HTR-8/SVneo (cell line): ENCODE results near the gene FRY.

Experiments used
- DNase-seq: peaks from one replicate; pipeline ENCODE4 v3.0.0; 2011; ENCODE audit warnings: low spot score, mixed read lengths; ENCODE audit not compliant: insufficient read length
- FAIRE-seq: peaks from 2 replicates; lab custom pipeline; 2011; peaks lifted over from hg19 to GRCh38; lab: Jason Lieb, UNC

The FRY gene

GRCh38 chr13:32153056-32153455 is 121.5 kb downstream of the FRY start:
- FAIRE-seq, result no peak
- no peak for DNase-seq

- FAIRE-seq (no peak), DNase-seq (no peak)
Observed at GRCh38 chr13:32159137-32159869, 127.7 kb downstream of the FRY start.

DNA sequence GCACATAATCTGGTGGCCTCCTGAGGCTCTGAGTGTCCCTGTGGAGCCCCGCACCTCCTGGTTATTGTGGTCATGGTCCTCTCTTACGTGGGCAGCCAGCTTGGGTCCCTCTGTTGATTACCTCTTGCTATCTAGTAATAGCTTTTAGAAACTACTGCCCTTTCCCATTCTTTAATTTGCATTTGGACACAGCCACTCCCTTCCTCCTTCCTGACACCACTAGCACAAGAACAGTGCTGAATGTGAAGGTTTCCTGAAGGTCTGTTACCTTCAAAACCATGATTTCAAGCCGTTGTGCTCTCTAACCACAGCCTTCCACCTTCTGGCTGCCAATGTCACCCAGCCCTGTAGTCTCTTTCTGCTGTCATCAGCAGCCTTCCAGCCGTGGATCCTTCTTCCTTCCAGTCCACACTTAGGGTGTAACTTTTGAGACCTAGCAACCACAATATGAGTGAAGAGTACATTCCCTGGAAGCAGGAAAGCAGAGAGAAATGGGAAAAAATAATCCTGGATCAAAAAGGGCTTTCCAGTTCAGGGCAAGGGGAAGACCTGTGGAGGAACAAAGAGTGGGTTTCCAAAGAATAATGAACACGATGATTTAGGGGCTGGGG is 130.9 kb downstream of the FRY start:
- DNase-seq, result no peak
- no peak for FAIRE-seq

GRCh38 chr13:32164622-32165268 is 133.2 kb downstream of the FRY start:
- FAIRE-seq (no peak), DNase-seq (peak; percentile 56)

DNA sequence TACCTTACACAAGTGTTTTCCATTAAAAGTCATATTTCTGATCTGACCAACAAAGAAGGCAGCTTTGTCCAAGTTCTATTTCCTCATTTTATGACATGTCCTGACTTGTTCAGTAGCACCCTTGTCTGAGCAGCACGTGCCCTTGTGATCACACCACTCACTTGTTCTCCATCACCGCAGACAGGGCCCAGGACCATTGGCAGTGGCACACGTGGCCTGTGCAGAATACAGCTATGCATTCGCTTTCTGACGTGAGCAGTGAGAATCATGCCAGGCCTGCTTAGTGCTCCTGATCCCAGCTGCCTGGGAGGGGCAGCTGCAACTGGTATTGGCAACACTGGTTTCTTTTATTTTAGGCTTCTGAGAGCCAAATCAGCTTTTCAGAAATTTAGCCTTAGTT is 134.2 kb downstream of the FRY start:
- FAIRE-seq (no peak), DNase-seq (no peak)

GRCh38 chr13:32168131-32168530 is 136.6 kb downstream of the FRY start:
- DNase-seq, result no peak
- FAIRE-seq, result no peak

- DNase-seq (no peak), FAIRE-seq (no peak)
Observed at GRCh38 chr13:32170841-32171240, 139.3 kb downstream of the FRY start.

DNA sequence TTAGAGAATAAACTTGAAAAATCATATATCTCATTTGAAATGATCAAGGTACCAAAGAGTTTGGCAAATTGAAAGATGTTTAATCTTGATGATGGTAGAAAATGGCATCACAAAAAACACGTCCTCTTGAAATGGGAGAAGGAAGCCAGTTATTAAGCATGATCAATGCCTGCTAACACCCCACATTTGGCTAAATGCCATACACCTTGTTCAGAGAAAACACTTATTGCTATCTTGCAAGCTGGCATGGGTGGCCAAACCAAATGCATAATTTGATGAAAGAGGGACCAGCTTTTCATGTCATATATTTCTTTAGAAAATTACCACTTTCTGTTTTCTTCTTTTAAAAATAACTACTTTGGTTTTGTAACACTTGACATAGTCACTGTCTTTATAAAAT is 142.3 kb downstream of the FRY start:
- DNase-seq, result no peak
- FAIRE-seq, result no peak

GRCh38 chr13:32174366-32174765 is 142.8 kb downstream of the FRY start:
- DNase-seq, result no peak
- no peak for FAIRE-seq

DNA sequence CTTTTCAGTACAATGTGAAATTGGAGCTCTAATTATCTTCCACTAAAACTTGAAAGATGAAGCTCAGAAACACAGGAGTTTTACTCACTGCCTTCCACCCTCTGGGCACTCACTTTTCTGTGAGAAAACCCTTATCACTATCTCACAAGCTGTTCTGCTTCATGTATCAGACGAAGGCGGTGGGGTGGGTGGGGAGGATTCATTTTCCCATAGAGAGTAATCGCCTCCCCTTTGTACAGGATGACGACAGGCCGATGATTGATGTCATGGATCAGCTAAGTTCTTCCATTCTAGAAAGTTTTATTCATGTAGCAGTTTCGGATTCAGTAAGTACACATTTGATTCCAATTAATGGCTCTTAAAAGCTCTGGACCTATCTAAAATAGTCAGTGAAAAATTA is 143.7 kb downstream of the FRY start:
- FAIRE-seq (no peak), DNase-seq (no peak)

GRCh38 chr13:32175943-32176342 is 144.4 kb downstream of the FRY start:
- no peak for DNase-seq
- no peak for FAIRE-seq

DNA sequence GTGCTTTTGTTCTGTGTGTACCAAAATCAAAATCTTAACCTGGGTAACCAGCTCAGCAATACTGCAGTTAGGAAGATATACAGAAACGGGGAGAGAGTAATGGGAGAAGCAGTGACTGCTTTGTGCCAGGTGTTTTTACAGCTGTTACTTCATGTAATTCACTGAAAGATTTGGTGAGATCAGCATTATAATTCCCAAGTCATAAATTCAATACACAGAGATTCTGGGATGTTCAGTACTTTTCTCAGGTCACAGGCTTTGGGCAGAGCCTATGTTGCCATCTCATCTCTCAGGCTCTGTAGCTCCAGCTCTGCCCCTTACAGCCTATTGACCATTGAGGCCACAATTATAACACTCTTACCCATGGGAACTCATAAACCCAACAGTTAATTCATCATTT is 145.1 kb downstream of the FRY start:
- no peak for DNase-seq
- FAIRE-seq, result no peak

DNA sequence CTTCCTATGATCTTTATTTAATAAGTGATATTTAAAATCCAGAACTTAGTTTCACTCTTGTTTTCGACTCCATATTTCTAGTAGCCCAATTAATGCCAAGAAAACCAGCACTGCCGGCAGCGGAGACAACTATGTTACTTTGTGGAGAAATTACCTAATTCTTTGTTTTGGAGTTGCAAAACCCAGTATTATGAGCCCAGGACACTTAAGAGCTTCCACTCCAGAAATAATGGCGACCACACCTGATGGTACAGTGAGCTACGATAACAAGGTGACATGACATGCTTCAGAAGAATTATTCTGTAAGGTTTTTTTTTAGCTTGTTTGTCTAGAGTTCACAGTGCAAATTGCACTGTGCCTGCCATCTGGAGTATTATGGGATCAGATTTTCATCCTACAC is 147.2 kb downstream of the FRY start:
- DNase-seq, result no peak
- FAIRE-seq, result no peak

DNA sequence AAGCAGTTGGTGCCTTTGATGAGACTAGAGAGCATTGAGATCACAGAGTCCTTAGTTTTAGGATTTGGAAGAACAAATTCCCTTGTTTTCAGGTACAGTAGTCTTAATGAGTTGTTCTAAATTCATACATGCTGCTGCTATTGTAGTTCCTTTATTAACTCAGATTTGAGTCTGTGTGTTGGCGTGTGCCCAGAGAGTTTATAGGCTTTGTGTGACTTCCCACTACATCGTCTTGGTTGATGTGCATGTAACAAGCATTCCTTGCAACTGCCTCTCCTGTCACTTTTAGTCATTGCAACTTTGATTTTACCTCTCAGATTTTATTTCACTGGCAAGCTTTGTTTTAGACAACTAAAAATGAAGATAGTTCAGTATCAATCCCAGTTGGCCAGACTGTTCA is 148.1 kb downstream of the FRY start:
- FAIRE-seq (no peak), DNase-seq (no peak)

- FAIRE-seq (no peak), DNase-seq (no peak)
Observed at GRCh38 chr13:32187651-32188050, 156.1 kb downstream of the FRY start.

- FAIRE-seq, result no peak
Observed at GRCh38 chr13:32191452-32191998, 160.0 kb downstream of the FRY start.

GRCh38 chr13:32195713-32196112 is 164.1 kb downstream of the FRY start:
- DNase-seq, result no peak
- no peak for FAIRE-seq

More at GRCh38 chr13:32191452-32191998, 160.0 kb downstream of the FRY start:
- DNase-seq, result no peak

GRCh38 chr13:32199168-32199567 is 167.6 kb downstream of the FRY start:
- DNase-seq, result no peak
- FAIRE-seq, result no peak

- DNase-seq (no peak), FAIRE-seq (no peak)
Observed at GRCh38 chr13:32200741-32201140, 169.2 kb downstream of the FRY start.

- DNase-seq (no peak), FAIRE-seq (no peak)
Observed at GRCh38 chr13:32201809-32202208, 170.2 kb downstream of the FRY start.

DNA sequence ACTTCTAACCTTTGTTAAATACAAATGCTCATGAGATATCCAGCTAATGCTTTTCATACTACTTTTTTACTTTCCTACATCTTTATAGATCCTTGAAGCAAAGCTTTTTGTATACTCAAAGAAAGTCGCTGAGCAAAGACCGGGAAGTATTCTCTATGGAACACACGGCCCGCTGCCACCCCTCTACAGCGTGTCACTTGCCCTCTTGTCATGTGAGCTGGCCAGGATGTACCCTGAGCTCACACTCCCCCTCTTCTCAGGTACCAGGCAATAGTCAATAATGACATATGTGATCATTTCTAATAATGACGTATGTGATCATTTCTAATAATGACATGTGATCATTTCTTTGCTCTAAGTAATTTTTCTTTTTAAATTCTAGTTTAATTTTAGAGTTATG is 170.7 kb downstream of the FRY start:
- DNase-seq (no peak), FAIRE-seq (no peak)
